HepG2 (cell line): ENCODE measurements around the gene KCNIP3. TPM values are rescaled to one million over a fixed set of nuclear protein-coding genes. Genes with fewer than 3 reads are reported as not detected.

Experiments
- ATAC-seq: fragments of 200-7000 bp; cut with Tn5 transposase; 3 replicates; pipeline ENCODE4 v1.9.1; 2020; ENCODE audit warnings: mild to moderate bottlenecking, moderate library complexity
- BruUV-seq: library from RNA; stranded (reverse); fragments of 400-500 nt; replicated peaks from 2 replicates; lab custom pipeline; 2021; lab: Mats Ljungman, UMichigan
- CTCF ChIA-PET: fragments of 300-600 bp; formaldehyde crosslinking; extraction: SDS; loops from one replicate; lab custom pipeline; 2021; ENCODE audit warnings: low total read pairs, inconsistent platforms, low intra/inter-chr PET ratio; lab: Yijun Ruan, JAX
- POLR2A ChIA-PET: fragments of 350-600 bp; sonication (Branson Sonifier 250); formaldehyde crosslinking; loops from one replicate; lab custom pipeline; 2020; ENCODE audit warnings: antibody characterized with exemption, inconsistent platforms; lab: Yijun Ruan, JAX
- DNase-seq: peaks from one replicate; pipeline ENCODE4 v3.0.0-alpha.2; 2015; ENCODE audit warnings: low spot score
- FAIRE-seq: peaks from 3 replicates; lab custom pipeline; 2011; peaks lifted over from hg19 to GRCh38; lab: Jason Lieb, UNC
- H2AFZ ChIP-seq: one replicate; pipeline ENCODE4 v1.6.1; 2011; ENCODE audit warnings: low read length, inconsistent platforms
- H3K27ac ChIP-seq: fragments of 300-600 bp; 3 replicates; pipeline ENCODE4 v1.8.0; 2011; ENCODE audit warnings: mixed run types, mild to moderate bottlenecking, mixed read lengths, low read length, inconsistent platforms; ENCODE audit not compliant: insufficient read depth; ENCODE audit errors: extremely low read length
- H3K27me3 ChIP-seq, 2 experiments: fragments of 200-600 bp in 1 of 2; 2 replicates in 1 of 2; 3 replicates in 1 of 2; pipeline versions ENCODE4 v1.6.0 to v1.8.0; 2011; ENCODE audit warnings: low read length in 2 of 2, mild to moderate bottlenecking in 2 of 2, moderate library complexity in 2 of 2, inconsistent platforms in 1 of 2; ENCODE audit not compliant: insufficient read depth in 2 of 2, control insufficient read depth in 1 of 2
- H3K36me3 ChIP-seq, 2 experiments: fragments of 200-600 bp in 1 of 2; replicated peaks in 1 of 2; 2 replicates in 1 of 2; 3 replicates in 1 of 2; pipeline versions ENCODE4 v1.5.1 to v1.8.0; 2011; ENCODE audit warnings: low read length in 2 of 2, inconsistent platforms in 1 of 2; ENCODE audit not compliant: insufficient read depth in 2 of 2, control insufficient read depth in 1 of 2
- H3K4me1 ChIP-seq: 2 replicates; pipeline ENCODE4 v1.5.1; 2012; ENCODE audit warnings: low read length, inconsistent platforms; ENCODE audit not compliant: insufficient read depth
- H3K4me2 ChIP-seq: 2 replicates; pipeline ENCODE4 v1.6.0; 2011; ENCODE audit warnings: low read depth, low read length, inconsistent platforms
- H3K4me3 ChIP-seq, 3 experiments: fragments of 200-600 bp in 1 of 3; sonication (generic), shearing (Covaris generic) in 1 of 3; replicated peaks in 1 of 3; 2 replicates each; pipeline ENCODE4 v1.5.1; 2011 to 2016; ENCODE audit warnings: low read length in 3 of 3, inconsistent platforms in 2 of 3, low read depth in 2 of 3, mild to moderate bottlenecking in 2 of 3, control low read depth in 1 of 3, mixed read lengths in 1 of 3; ENCODE audit not compliant: insufficient read depth in 1 of 3
- H3K79me2 ChIP-seq: one replicate; pipeline ENCODE4 v1.6.1; 2011; ENCODE audit warnings: low read length, inconsistent platforms; ENCODE audit not compliant: insufficient read depth
- H3K9ac ChIP-seq: 2 replicates; pipeline ENCODE4 v1.6.0; 2011; ENCODE audit warnings: mild to moderate bottlenecking, low read depth, low read length, inconsistent platforms; ENCODE audit not compliant: insufficient read depth
- H3K9me3 ChIP-seq: 2 replicates; pipeline ENCODE4 v1.5.1; 2012; ENCODE audit warnings: mild to moderate bottlenecking, low read length
- H4K20me1 ChIP-seq: 2 replicates; pipeline ENCODE4 v1.6.0; 2011; ENCODE audit warnings: inconsistent platforms, mild to moderate bottlenecking, low read length, moderate library complexity; ENCODE audit not compliant: insufficient read depth
- AGO2 ChIP-seq: fragments of 200-400 bp; formaldehyde crosslinking; optimal IDR thresholded peaks from 2 replicates; pipeline ENCODE3; 2017; ENCODE audit warnings: mild to moderate bottlenecking, low read depth, low read length, moderate library complexity
- ATRX ChIP-seq: sonication (generic); formaldehyde crosslinking; IDR thresholded peaks from 2 replicates; pipeline ENCODE4 v1.4.0; 2020; ENCODE audit warnings: missing genetic modification reagents, borderline replicate concordance
- GPN1 ChIP-seq: sonication (generic); formaldehyde crosslinking; IDR thresholded peaks from 2 replicates; pipeline ENCODE4 v1.5.1; 2020; ENCODE audit warnings: missing genetic modification reagents, borderline replicate concordance
- KDM5A ChIP-seq: fragments of 200-600 bp; sonication (generic); IDR thresholded peaks from 2 replicates; pipeline ENCODE4 v1.7.0; 2018; ENCODE audit warnings: antibody characterized with exemption, mild to moderate bottlenecking, low read length, borderline replicate concordance
- KLF15 ChIP-seq: sonication (generic); formaldehyde crosslinking; IDR thresholded peaks from 2 replicates; pipeline ENCODE4 v1.8.1; 2023; ENCODE audit warnings: borderline replicate concordance, mild to moderate bottlenecking, inconsistent platforms, missing genetic modification reagents, mixed read lengths
- TARDBP ChIP-seq: sonication (generic); formaldehyde crosslinking; IDR thresholded peaks from 2 replicates; pipeline ENCODE4 v1.8.0; 2022; ENCODE audit warnings: mild to moderate bottlenecking, missing genetic modification reagents
- TSC22D2 ChIP-seq: sonication (generic); formaldehyde crosslinking; IDR thresholded peaks from 2 replicates; pipeline ENCODE4 v1.5.1; 2020; ENCODE audit warnings: missing genetic modification reagents, mild to moderate bottlenecking, borderline replicate concordance
- ZBTB1 ChIP-seq: sonication (generic); formaldehyde crosslinking; IDR thresholded peaks from 2 replicates; pipeline ENCODE4 v1.4.0; 2020; ENCODE audit warnings: missing genetic modification reagents, borderline replicate concordance
- ZBTB42 ChIP-seq: sonication (generic); formaldehyde crosslinking; IDR thresholded peaks from 2 replicates; pipeline ENCODE4 v1.5.0; 2020; ENCODE audit warnings: mild to moderate bottlenecking, missing genetic modification reagents
- ZC3H13 ChIP-seq: sonication (generic); formaldehyde crosslinking; IDR thresholded peaks from 2 replicates; pipeline ENCODE4 v1.8.1; 2023; ENCODE audit warnings: mild to moderate bottlenecking, missing genetic modification reagents, moderate library complexity
- ZNF121 ChIP-seq: sonication (generic); formaldehyde crosslinking; IDR thresholded peaks from 2 replicates; pipeline ENCODE4 v1.5.0; 2020; ENCODE audit warnings: mild to moderate bottlenecking, missing genetic modification reagents
- ZNF274 ChIP-seq: sonication (generic); formaldehyde crosslinking; IDR thresholded peaks from 2 replicates; pipeline ENCODE4 v1.5.1; 2020; ENCODE audit warnings: mild to moderate bottlenecking, missing genetic modification reagents
- ZNF737 ChIP-seq: sonication (generic); formaldehyde crosslinking; IDR thresholded peaks from 2 replicates; pipeline ENCODE4 v1.5.0; 2020; ENCODE audit warnings: missing genetic modification reagents, mild to moderate bottlenecking, borderline replicate concordance
- ZSCAN12 ChIP-seq: sonication (generic); formaldehyde crosslinking; IDR thresholded peaks from 2 replicates; pipeline ENCODE4 v1.9.0; 2021; ENCODE audit warnings: mild to moderate bottlenecking, missing genetic modification reagents
- WGBS: methylation state at CpG from one replicate; pipeline ENCODE4 v1.1.6; 2017; ENCODE audit warnings: low lambda C conversion rate; 5-methylcytosine and 5-hydroxymethylcytosine counted together
- in situ Hi-C: cut with HindIII; loops from 2 replicates; pipeline ENCODE4 v1.10.0; 2017; ENCODE audit warnings: low pct_unique_long_range_greater_than_20kb; ENCODE audit not compliant: extremely low pct_ligation_motif_present
- intact Hi-C: fragments of 100-400 bp; cut with micrococcal nuclease; formaldehyde crosslinking; loops from one replicate; pipeline ENCODE4 v1.10.0; 2022; ENCODE audit not compliant: unreplicated experiment
- polyA plus RNA-seq, 8 experiments: library from polyadenylated mRNA; depleted of rRNA in 3 of 8; stranded (reverse) in 7 of 8; unstranded in 1 of 8; fragments of >200 nt; fragmentation: Illumina TruSeq in 4 of 8; extraction: Trizol in 4 of 8; gene quantifications; 2 replicates each; pipeline versions ENCODE4 v1.2.1 to v1.2.3, GENCODE V29; 2011 to 2016; ENCODE audit warnings: low read depth in 4 of 8, missing spikeins in 1 of 8, mixed read lengths in 1 of 8; ENCODE audit not compliant: insufficient read depth in 1 of 8
- total RNA-seq, 5 experiments: library from RNA; depleted of rRNA; stranded (reverse); fragments of >200 nt; fragmentation: Illumina TruSeq; extraction: Trizol; gene quantifications; 2 replicates each; pipeline ENCODE4 v1.2.3, GENCODE V29; 2016; ENCODE audit warnings: low read depth in 1 of 5
- TF ChIP-seq, protein P1 (sequence below): sonication (generic); formaldehyde crosslinking; IDR thresholded peaks from 2 replicates; pipeline ENCODE4 v1.4.0; 2020; ENCODE audit warnings: missing genetic modification reagents
- TF ChIP-seq, protein P2 (sequence below): sonication (generic); formaldehyde crosslinking; IDR thresholded peaks from 2 replicates; pipeline ENCODE4 v1.8.1; 2022; ENCODE audit warnings: mild to moderate bottlenecking, missing genetic modification reagents
- TF ChIP-seq, protein P3 (sequence below): sonication (generic); formaldehyde crosslinking; IDR thresholded peaks from 2 replicates; pipeline ENCODE4 v1.4.0; 2020; ENCODE audit warnings: missing genetic modification reagents

KCNIP3 gene
- total and polyA plus RNA-seq, 2 of the 13 experiments (the other 11 are each of a cell fraction or from before 2014, with no cell fraction given) = not detected

DNA sequence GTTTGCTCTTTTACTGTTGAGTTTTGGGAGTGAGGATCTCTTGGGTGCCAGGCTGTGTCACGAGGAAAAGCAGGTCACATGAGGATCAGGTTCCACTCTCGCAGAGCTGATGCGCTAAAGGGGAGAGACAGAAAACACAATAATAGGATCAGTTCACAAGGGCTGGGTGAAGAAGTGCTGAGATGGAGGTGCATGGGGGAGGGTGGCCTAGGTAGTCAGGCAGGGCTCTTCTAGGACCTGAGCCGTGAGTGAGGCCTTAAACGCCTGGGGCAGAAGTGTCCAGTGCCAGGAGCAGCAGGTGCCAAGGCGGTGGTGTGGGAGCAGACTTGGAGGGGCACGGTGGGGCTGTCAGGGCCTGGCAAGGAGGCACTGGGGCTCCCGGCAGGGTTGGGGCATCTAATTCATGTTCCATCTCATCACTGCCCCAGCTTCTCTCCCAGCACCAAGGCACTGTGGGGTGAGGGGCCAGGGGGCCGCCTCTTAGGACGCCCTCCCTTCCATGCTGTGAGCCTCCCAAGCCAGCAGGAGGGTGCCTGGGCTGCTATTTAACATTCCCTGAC, 9.3 kb downstream of the KCNIP3 start:
- no TSS peak for BruUV-seq
- in situ Hi-C loops = no loop called here
- no peaks in the 10 kb centered on the region for H3K36me3 ChIP-seq
- no peak overlapping the region for H3K4me2 ChIP-seq
- H3K9ac ChIP-seq = no peak overlapping the region
- WGBS = 79% methylated on average over 8 of the region's 10 CpGs
- ChIA-PET CTCF (no interaction called here), POLR2A (no interaction called here)
- DNase-seq = no peak
- TF ChIP-seq TSC22D2 (CRISPR knock-in tag) (no peak), ATRX (no peak), KLF15 (no peak), ZSCAN12 (CRISPR knock-in tag) (no peak), KDM5A (no peak), TARDBP (CRISPR knock-in tag) (no peak), ZBTB42 (CRISPR knock-in tag) (no peak), ZC3H13 (no peak), ZNF274 (CRISPR knock-in tag) (no peak), ZBTB1 (CRISPR knock-in tag) (no peak), AGO2 (no peak), ZNF737 (CRISPR knock-in tag) (no peak), GPN1 (CRISPR knock-in tag) (no peak), ZNF121 (no peak)
- TF ChIP-seq, protein P1, sequence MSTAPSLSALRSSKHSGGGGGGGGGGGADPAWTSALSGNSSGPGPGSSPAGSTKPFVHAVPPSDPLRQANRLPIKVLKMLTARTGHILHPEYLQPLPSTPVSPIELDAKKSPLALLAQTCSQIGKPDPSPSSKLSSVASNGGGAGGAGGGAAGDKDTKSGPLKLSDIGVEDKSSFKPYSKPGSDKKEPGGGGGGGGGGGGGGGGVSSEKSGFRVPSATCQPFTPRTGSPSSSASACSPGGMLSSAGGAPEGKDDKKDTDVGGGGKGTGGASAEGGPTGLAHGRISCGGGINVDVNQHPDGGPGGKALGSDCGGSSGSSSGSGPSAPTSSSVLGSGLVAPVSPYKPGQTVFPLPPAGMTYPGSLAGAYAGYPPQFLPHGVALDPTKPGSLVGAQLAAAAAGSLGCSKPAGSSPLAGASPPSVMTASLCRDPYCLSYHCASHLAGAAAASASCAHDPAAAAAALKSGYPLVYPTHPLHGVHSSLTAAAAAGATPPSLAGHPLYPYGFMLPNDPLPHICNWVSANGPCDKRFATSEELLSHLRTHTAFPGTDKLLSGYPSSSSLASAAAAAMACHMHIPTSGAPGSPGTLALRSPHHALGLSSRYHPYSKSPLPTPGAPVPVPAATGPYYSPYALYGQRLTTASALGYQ (CRISPR knock-in tag) = no peak
- TF ChIP-seq, protein P2, sequence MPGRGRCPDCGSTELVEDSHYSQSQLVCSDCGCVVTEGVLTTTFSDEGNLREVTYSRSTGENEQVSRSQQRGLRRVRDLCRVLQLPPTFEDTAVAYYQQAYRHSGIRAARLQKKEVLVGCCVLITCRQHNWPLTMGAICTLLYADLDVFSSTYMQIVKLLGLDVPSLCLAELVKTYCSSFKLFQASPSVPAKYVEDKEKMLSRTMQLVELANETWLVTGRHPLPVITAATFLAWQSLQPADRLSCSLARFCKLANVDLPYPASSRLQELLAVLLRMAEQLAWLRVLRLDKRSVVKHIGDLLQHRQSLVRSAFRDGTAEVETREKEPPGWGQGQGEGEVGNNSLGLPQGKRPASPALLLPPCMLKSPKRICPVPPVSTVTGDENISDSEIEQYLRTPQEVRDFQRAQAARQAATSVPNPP (CRISPR knock-in tag) = no peak
- TF ChIP-seq, protein P3, sequence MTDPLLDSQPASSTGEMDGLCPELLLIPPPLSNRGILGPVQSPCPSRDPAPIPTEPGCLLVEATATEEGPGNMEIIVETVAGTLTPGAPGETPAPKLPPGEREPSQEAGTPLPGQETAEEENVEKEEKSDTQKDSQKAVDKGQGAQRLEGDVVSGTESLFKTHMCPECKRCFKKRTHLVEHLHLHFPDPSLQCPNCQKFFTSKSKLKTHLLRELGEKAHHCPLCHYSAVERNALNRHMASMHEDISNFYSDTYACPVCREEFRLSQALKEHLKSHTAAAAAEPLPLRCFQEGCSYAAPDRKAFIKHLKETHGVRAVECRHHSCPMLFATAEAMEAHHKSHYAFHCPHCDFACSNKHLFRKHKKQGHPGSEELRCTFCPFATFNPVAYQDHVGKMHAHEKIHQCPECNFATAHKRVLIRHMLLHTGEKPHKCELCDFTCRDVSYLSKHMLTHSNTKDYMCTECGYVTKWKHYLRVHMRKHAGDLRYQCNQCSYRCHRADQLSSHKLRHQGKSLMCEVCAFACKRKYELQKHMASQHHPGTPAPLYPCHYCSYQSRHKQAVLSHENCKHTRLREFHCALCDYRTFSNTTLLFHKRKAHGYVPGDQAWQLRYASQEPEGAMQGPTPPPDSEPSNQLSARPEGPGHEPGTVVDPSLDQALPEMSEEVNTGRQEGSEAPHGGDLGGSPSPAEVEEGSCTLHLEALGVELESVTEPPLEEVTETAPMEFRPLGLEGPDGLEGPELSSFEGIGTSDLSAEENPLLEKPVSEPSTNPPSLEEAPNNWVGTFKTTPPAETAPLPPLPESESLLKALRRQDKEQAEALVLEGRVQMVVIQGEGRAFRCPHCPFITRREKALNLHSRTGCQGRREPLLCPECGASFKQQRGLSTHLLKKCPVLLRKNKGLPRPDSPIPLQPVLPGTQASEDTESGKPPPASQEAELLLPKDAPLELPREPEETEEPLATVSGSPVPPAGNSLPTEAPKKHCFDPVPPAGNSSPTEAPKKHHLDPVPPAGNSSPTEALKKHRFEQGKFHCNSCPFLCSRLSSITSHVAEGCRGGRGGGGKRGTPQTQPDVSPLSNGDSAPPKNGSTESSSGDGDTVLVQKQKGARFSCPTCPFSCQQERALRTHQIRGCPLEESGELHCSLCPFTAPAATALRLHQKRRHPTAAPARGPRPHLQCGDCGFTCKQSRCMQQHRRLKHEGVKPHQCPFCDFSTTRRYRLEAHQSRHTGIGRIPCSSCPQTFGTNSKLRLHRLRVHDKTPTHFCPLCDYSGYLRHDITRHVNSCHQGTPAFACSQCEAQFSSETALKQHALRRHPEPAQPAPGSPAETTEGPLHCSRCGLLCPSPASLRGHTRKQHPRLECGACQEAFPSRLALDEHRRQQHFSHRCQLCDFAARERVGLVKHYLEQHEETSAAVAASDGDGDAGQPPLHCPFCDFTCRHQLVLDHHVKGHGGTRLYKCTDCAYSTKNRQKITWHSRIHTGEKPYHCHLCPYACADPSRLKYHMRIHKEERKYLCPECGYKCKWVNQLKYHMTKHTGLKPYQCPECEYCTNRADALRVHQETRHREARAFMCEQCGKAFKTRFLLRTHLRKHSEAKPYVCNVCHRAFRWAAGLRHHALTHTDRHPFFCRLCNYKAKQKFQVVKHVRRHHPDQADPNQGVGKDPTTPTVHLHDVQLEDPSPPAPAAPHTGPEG (CRISPR knock-in tag) = no peak
- H3K9me3 ChIP-seq = no peaks in the 10 kb centered on the region
- intact Hi-C loops = no loop called here
- no peaks in the 10 kb centered on the region for H4K20me1 ChIP-seq
- no peak overlapping the region for H3K27ac ChIP-seq
- no peak overlapping the region for H2AFZ ChIP-seq
- no peak for FAIRE-seq
- H3K4me3 ChIP-seq = no peak overlapping the region
- H3K27me3 ChIP-seq = peaks cover 0 to 32% of the 10 kb centered on the region in 2 experiments; a peak in 3 of 5 replicates
- H3K79me2 ChIP-seq = no peaks in the 10 kb centered on the region
- no peak for ATAC-seq
- H3K4me1 ChIP-seq = peaks cover 19% of the 10 kb centered on the region
